Vagina (tissue), 2 donors: ENCODE data around the gene TMEM232. TPM values are rescaled to one million over a fixed set of nuclear protein-coding genes. Genes with fewer than 3 reads are reported as not detected.
A peak's percentile ranks its signal among the peaks of the same experiment; 100 is the strongest.

Experiments
- DNase-seq, 2 donors: peaks; one replicate each; pipeline ENCODE4 v3.0.0-alpha.2; 2017; ENCODE audit errors: extremely low spot score in 2 of 2
- H3K27ac ChIP-seq: fragments of 200-600 bp; sonication (generic); one replicate; pipeline ENCODE4 v1.5.1; 2019
- H3K27me3 ChIP-seq: fragments of 200-600 bp; sonication (generic); one replicate; pipeline ENCODE4 v1.5.1; 2019
- H3K36me3 ChIP-seq, 2 donors: fragments of 200-600 bp; sonication (generic); one replicate each; pipeline ENCODE4 v1.5.1; 2017 to 2019
- H3K4me1 ChIP-seq: fragments of 200-600 bp; sonication (generic); one replicate; pipeline ENCODE4 v1.5.1; 2019
- H3K4me3 ChIP-seq, 2 donors: fragments of 200-600 bp; sonication (generic); 1 replicate in 1 of 2; 2 replicates in 1 of 2; pipeline ENCODE4 v1.5.1; 2016 to 2019
- H3K9me3 ChIP-seq: fragments of 200-600 bp; sonication (generic); one replicate; pipeline ENCODE4 v1.5.1; 2019
- POLR2A ChIP-seq, 2 donors: fragments of 450-650 bp; IDR thresholded peaks; one replicate each; pipeline ENCODE4 v1.6.1; 2017; ENCODE audit warnings: antibody characterized with exemption in 2 of 2, mild to moderate bottlenecking in 2 of 2, moderate library complexity in 2 of 2
- POLR2AphosphoS5 ChIP-seq, 2 donors: sonication (generic); formaldehyde crosslinking; IDR thresholded peaks; one replicate each; pipeline ENCODE4 v1.9.0; 2017; ENCODE audit warnings: antibody characterized with exemption in 2 of 2, mild to moderate bottlenecking in 2 of 2, low read depth in 1 of 2; ENCODE audit not compliant: insufficient read depth in 1 of 2
- intact Hi-C: fragments of 100-400 bp; cut with DNase I; formaldehyde crosslinking; loops from one replicate; pipeline ENCODE4 v1.15.1; 2023
- total RNA-seq: library from RNA; depleted of rRNA; stranded (reverse); fragments of >200 nt; gene quantifications from one replicate; pipeline ENCODE4 v1.2.3, GENCODE V29; 2016
- TF ChIP-seq, protein P1 (sequence below), 3 experiments: fragments of 450-650 bp in 2 of 3; fragments of 200-600 bp in 1 of 3; sonication (generic) in 1 of 3; IDR thresholded peaks; one replicate each; pipeline ENCODE4 v1.5.1; 2017 to 2019; ENCODE audit warnings: antibody characterized with exemption in 3 of 3, mild to moderate bottlenecking in 2 of 3, moderate library complexity in 2 of 3

Gene TMEM232
- total RNA-seq, 1 donor from 2014 or later = 4.2 TPM

- Histone ChIP-seq H3K4me1 (no peaks in the 10 kb centered on the region), H3K4me3 (no peak overlapping the region), H3K27ac (no peak overlapping the region), H3K36me3 (peaks cover 0 to 13% of the 10 kb centered on the region in 2 donors), H3K27me3 (no peaks in the 10 kb centered on the region), H3K9me3 (no peaks in the 10 kb centered on the region)
- TF ChIP-seq, protein P1, sequence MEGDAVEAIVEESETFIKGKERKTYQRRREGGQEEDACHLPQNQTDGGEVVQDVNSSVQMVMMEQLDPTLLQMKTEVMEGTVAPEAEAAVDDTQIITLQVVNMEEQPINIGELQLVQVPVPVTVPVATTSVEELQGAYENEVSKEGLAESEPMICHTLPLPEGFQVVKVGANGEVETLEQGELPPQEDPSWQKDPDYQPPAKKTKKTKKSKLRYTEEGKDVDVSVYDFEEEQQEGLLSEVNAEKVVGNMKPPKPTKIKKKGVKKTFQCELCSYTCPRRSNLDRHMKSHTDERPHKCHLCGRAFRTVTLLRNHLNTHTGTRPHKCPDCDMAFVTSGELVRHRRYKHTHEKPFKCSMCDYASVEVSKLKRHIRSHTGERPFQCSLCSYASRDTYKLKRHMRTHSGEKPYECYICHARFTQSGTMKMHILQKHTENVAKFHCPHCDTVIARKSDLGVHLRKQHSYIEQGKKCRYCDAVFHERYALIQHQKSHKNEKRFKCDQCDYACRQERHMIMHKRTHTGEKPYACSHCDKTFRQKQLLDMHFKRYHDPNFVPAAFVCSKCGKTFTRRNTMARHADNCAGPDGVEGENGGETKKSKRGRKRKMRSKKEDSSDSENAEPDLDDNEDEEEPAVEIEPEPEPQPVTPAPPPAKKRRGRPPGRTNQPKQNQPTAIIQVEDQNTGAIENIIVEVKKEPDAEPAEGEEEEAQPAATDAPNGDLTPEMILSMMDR (IDR thresholded peaks at IDR 0.05) = no peak
- TF ChIP-seq POLR2A (IDR thresholded peaks at IDR 0.05) (no peak), POLR2AphosphoS5 (IDR thresholded peaks at IDR 0.05; ENCODE audit: insufficient read depth in 1 of 2, low read depth in 1 of 2) (no peak)
- no peak for DNase-seq
- intact Hi-C loops = no loop called here
Measured at GRCh38 chr5:110751902-110752762, 25.7 kb upstream of the TMEM232 start.

DNA sequence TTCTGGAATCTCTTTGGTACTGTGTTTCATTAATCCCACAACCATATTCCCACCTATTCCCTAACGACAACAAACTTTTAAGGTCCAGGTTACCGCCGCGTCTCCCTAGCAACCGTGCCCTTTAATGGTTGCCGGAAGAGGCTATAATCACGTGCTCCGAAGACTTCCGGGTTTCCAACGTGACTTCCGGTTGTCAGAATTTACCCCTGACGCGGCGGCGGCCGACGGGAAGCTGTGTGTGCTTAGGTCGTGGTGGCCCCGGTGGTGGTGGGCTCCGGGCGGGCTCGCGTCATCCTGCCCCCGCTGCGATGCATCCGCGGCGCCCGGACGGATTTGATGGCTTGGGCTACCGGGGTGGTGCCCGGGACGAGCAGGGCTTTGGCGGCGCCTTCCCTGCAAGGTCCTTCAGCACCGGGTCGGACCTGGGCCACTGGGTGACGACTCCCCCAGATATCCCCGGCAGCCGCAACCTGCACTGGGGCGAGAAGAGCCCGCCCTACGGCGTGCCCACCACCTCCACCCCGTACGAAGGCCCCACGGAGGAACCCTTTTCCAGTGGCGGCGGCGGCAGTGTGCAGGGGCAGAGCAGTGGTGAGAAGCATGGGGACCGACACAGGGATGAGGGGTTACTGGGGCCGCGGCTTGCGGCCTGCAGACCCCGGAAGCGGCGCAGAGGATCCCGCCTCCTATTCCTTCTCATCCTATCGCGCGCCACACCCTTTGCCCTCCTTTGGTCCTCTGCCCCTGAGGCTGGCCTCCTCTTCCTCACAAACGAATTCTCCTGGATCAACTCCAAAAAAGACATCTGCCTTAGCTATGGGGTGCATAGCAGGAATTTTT, 12.6 kb upstream of the TMEM232 start, which contains the start of gene SLC25A46:
Gene SLC25A46 (plus strand): TSS at position 196 of the 840 bp plus-strand sequence. CDS start 113 bp downstream, at position 309.
- intact Hi-C loops = no loop called here
- TF ChIP-seq POLR2A (IDR thresholded peaks at IDR 0.05) (no peak), POLR2AphosphoS5 (IDR thresholded peaks at IDR 0.05; ENCODE audit: insufficient read depth in 1 of 2, low read depth in 1 of 2) (peak; percentile 83 to 91)
- TF ChIP-seq, protein P1 (IDR thresholded peaks at IDR 0.05) = no peak
- peak; percentile 94 to 96 for DNase-seq
- no peaks in the 10 kb centered on the region for H3K9me3 ChIP-seq
- peak within 1 kb of the TSS; percentile 94 to 98 for H3K4me3 ChIP-seq
- H3K36me3 ChIP-seq = no peaks in the 10 kb centered on the region
- peak within 1 kb of the TSS; percentile 72 for H3K27ac ChIP-seq
- H3K4me1 ChIP-seq = peaks cover 33% of the 10 kb centered on the region
- H3K27me3 ChIP-seq = no peaks in the 10 kb centered on the region

DNA sequence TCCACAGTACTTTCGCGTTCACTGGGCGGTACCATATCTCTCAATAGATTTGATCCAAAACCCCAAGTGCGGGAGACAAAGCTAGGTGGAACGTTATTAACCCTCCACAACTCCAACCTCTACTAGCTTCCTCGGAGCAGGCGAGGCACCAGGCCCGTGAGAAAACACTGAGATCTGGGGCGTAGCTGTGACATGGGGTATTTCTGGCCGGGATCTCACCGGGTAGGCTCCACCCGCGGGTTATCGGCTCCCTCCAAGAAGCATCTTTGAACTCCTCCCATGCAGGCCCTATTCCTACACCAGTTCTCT, 12.0 kb upstream of the TMEM232 start:
- Histone ChIP-seq H3K9me3 (no peaks in the 10 kb centered on the region), H3K4me1 (peaks cover 33% of the 10 kb centered on the region), H3K27me3 (no peaks in the 10 kb centered on the region), H3K4me3 (peak overlapping the region; percentile 94 to 98), H3K27ac (peak overlapping the region; percentile 72), H3K36me3 (no peaks in the 10 kb centered on the region)
- intact Hi-C loops = no loop called here
- no peak for DNase-seq
- TF ChIP-seq POLR2AphosphoS5 (IDR thresholded peaks at IDR 0.05; ENCODE audit: insufficient read depth in 1 of 2, low read depth in 1 of 2) (no peak), POLR2A (IDR thresholded peaks at IDR 0.05) (no peak)
- TF ChIP-seq, protein P1 (IDR thresholded peaks at IDR 0.05) = no peak

- TF ChIP-seq, protein P1 (IDR thresholded peaks at IDR 0.05) = no peak
- no peak for TF ChIP-seq POLR2AphosphoS5 (IDR thresholded peaks at IDR 0.05; ENCODE audit: insufficient read depth in 1 of 2, low read depth in 1 of 2)
- no peak for TF ChIP-seq POLR2A (IDR thresholded peaks at IDR 0.05)
- Histone ChIP-seq H3K27me3 (no peaks in the 10 kb centered on the region), H3K36me3 (no peaks in the 10 kb centered on the region), H3K27ac (no peak overlapping the region), H3K4me3 (no peak overlapping the region), H3K4me1 (peaks cover 27% of the 10 kb centered on the region), H3K9me3 (no peaks in the 10 kb centered on the region)
- no peak for DNase-seq
- intact Hi-C loops = no loop called here
Measured at GRCh38 chr5:110736753-110737152, 10.3 kb upstream of the TMEM232 start.
